GM12878 (cell line): ENCODE measurements around the gene IRAG1. TPM values are rescaled to one million over a fixed set of nuclear protein-coding genes. Genes with fewer than 3 reads are reported as not detected.
A peak's percentile ranks its signal among the peaks of the same experiment; 100 is the strongest.

Experiments
- ATAC-seq: fragments of 200-7000 bp; cut with Tn5 transposase; 3 replicates; pipeline ENCODE4 v1.9.1; 2020; ENCODE audit warnings: mild to moderate bottlenecking, moderate library complexity
- BruUV-seq: library from RNA; stranded (reverse); fragments of 400-500 nt; replicated peaks from 2 replicates; lab custom pipeline; 2021; lab: Mats Ljungman, UMichigan
- CTCF ChIA-PET: fragments of 300-600 bp; sonication (Branson Sonifier 250); formaldehyde crosslinking; extraction: SDS; loops from one replicate; lab custom pipeline; 2021; ENCODE audit warnings: inconsistent platforms; lab: Yijun Ruan, JAX
- POLR2A ChIA-PET: fragments of 350-600 bp; formaldehyde crosslinking; extraction: SDS; loops from one replicate; lab custom pipeline; 2021; ENCODE audit warnings: inconsistent platforms; lab: Charles Lee
- RAD21 ChIA-PET: fragments of 300-600 bp; sonication (Branson Sonifier 250); formaldehyde crosslinking; loops from one replicate; lab custom pipeline; 2023; ENCODE audit warnings: antibody characterized with exemption; ENCODE audit not compliant: unreplicated experiment; lab: Charles Lee
- SMC1A ChIA-PET: fragments of 300-600 bp; sonication (Branson Sonifier 250); formaldehyde crosslinking; loops from one replicate; lab custom pipeline; 2023; ENCODE audit not compliant: unreplicated experiment, uncharacterized antibody; lab: Charles Lee
- DNase-seq: peaks from one replicate; pipeline ENCODE4 v3.0.0-alpha.2; 2011; ENCODE audit warnings: low read depth, low spot score
- FAIRE-seq: peaks from 3 replicates; lab custom pipeline; 2011; peaks lifted over from hg19 to GRCh38; lab: Jason Lieb, UNC
- H2AFZ ChIP-seq: 2 replicates; pipeline ENCODE4 v1.6.0; 2011; ENCODE audit warnings: low read depth, low read length, control low read depth; ENCODE audit not compliant: control insufficient read depth
- H3K27ac ChIP-seq: 2 replicates; pipeline ENCODE4 v1.5.1; 2011; ENCODE audit warnings: control low read depth; ENCODE audit not compliant: control insufficient read depth, insufficient read depth
- H3K27me3 ChIP-seq, 2 experiments: replicated peaks in 1 of 2; 2 replicates each; pipeline versions ENCODE4 v1.6.0 to v1.6.1; 2011; ENCODE audit warnings: low read length in 1 of 2; ENCODE audit not compliant: control insufficient read depth in 2 of 2, insufficient read depth in 2 of 2
- H3K36me3 ChIP-seq, 2 experiments: 2 replicates each; pipeline ENCODE4 v1.5.1; 2011; ENCODE audit warnings: low read length in 1 of 2; ENCODE audit not compliant: control insufficient read depth in 2 of 2, insufficient read depth in 2 of 2
- H3K4me1 ChIP-seq: 2 replicates; pipeline ENCODE4 v1.6.1; 2011; ENCODE audit warnings: mild to moderate bottlenecking, low read length, moderate library complexity, mixed read lengths; ENCODE audit not compliant: control insufficient read depth, insufficient read depth
- H3K4me2 ChIP-seq: 2 replicates; pipeline ENCODE4 v1.6.0; 2011; ENCODE audit warnings: control low read depth; ENCODE audit not compliant: control insufficient read depth, insufficient read depth
- H3K4me3 ChIP-seq: fragments of 200-600 bp; sonication (generic); 2 replicates; pipeline ENCODE4 v1.5.1; 2016
- H3K79me2 ChIP-seq: 2 replicates; pipeline ENCODE4 v1.6.0; 2011; ENCODE audit warnings: low read length; ENCODE audit not compliant: control insufficient read depth, insufficient read depth
- H3K9ac ChIP-seq: 2 replicates; pipeline ENCODE4 v1.8.0; 2011; ENCODE audit warnings: low read length, control low read depth, mixed read lengths; ENCODE audit not compliant: control insufficient read depth, insufficient read depth
- H3K9me3 ChIP-seq: replicated peaks from 3 replicates; pipeline ENCODE4 v1.5.1; 2011; ENCODE audit warnings: mild to moderate bottlenecking, low read length; ENCODE audit not compliant: control insufficient read depth, insufficient read depth
- H4K20me1 ChIP-seq: 2 replicates; pipeline ENCODE4 v1.6.0; 2011; ENCODE audit not compliant: control insufficient read depth, insufficient read depth
- BCL11A ChIP-seq: IDR thresholded peaks from 2 replicates; pipeline ENCODE4 v1.6.1; 2011; ENCODE audit warnings: low read depth, low read length
- BMI1 ChIP-seq: fragments of 450-650 bp; IDR thresholded peaks from 2 replicates; pipeline ENCODE4 v1.6.1; 2016; ENCODE audit warnings: mild to moderate bottlenecking, moderate library complexity, borderline replicate concordance
- CEBPB ChIP-seq, 2 experiments: fragments of 150-350 bp in 1 of 2; IDR thresholded peaks; 2 replicates each; pipeline ENCODE4 v1.6.1; 2012 to 2014; ENCODE audit warnings: low read depth in 2 of 2, low read length in 2 of 2, borderline replicate concordance in 1 of 2, inconsistent platforms in 1 of 2
- PML ChIP-seq: IDR thresholded peaks from 2 replicates; pipeline ENCODE4 v1.6.1; 2012; ENCODE audit warnings: low read length, inconsistent platforms
- RELA ChIP-seq: fragments of 450-650 bp; IDR thresholded peaks from 2 replicates; pipeline ENCODE4 v1.8.0; 2014; ENCODE audit warnings: borderline replicate concordance; ENCODE audit not compliant: partially characterized antibody
- ZNF217 ChIP-seq: fragments of 450-650 bp; IDR thresholded peaks from 2 replicates; pipeline ENCODE4 v1.6.1; 2017; ENCODE audit warnings: antibody characterized with exemption, mild to moderate bottlenecking
- ZNF274 ChIP-seq: IDR thresholded peaks from one replicate; pipeline ENCODE4 v1.8.0; 2011; ENCODE audit not compliant: insufficient read length, insufficient read depth
- WGBS: methylation state at CpG from one replicate; pipeline ENCODE4 v1.1.6; 2016; ENCODE audit warnings: low lambda C conversion rate; ENCODE audit not compliant: insufficient replicate concordance, insufficient coverage; ENCODE audit errors: missing lambda C conversion rate; 5-methylcytosine and 5-hydroxymethylcytosine counted together
- in situ Hi-C: fragments of 300-500 bp; cut with MboI; formaldehyde crosslinking; loops from 9 replicates; pipeline ENCODE4 v1.14.3; 2018; ENCODE audit warnings: mixed read lengths
- intact Hi-C: fragments of 100-400 bp; cut with micrococcal nuclease; formaldehyde crosslinking; loops from one replicate; pipeline ENCODE4 v1.14.2; 2022; ENCODE audit not compliant: unreplicated experiment
- polyA plus RNA-seq, 11 experiments: library from polyadenylated mRNA; depleted of rRNA in 4 of 11; unstranded in 6 of 11; stranded (reverse) in 5 of 11; fragments of >200 nt; fragmentation: Nextera tagmentation in 4 of 11; fragmentation: Illumina TruSeq in 1 of 11; extraction: Ambion mirVana in 4 of 11; extraction: Trizol in 1 of 11; gene quantifications; 1 replicate in 1 of 11; 2 replicates in 10 of 11; pipeline versions ENCODE4 v1.2.1 to v1.2.3, GENCODE V29; 2011 to 2016; ENCODE audit warnings: inconsistent platforms in 2 of 11, missing spikeins in 2 of 11, low read depth in 1 of 11
- total RNA-seq, 4 experiments: library from RNA; depleted of rRNA in 3 of 4; stranded (reverse); fragments of >200 nt in 3 of 4; fragmentation: Illumina TruSeq in 1 of 4; extraction: Trizol in 1 of 4; gene quantifications; 2 replicates each; pipeline versions ENCODE4 v1.2.1 to v1.2.3, GENCODE V29; 2013 to 2021
- TF ChIP-seq, protein P1 (sequence below): fragments of 450-650 bp; IDR thresholded peaks from 2 replicates; pipeline ENCODE4 v1.6.1; 2017; ENCODE audit warnings: borderline replicate concordance
- TF ChIP-seq, protein P2 (sequence below): fragments of 450-650 bp; IDR thresholded peaks from 2 replicates; pipeline ENCODE4 v1.6.1; 2017; ENCODE audit warnings: low read depth, mild to moderate bottlenecking, moderate library complexity
- TF ChIP-seq, protein P3 (sequence below): fragments of 450-650 bp; IDR thresholded peaks from 2 replicates; pipeline ENCODE4 v1.6.1; 2017; ENCODE audit warnings: mild to moderate bottlenecking
- TF ChIP-seq, protein P4 (sequence below): IDR thresholded peaks from 2 replicates; pipeline ENCODE4 v1.6.1; 2011; ENCODE audit warnings: borderline replicate concordance, low read depth, mild to moderate bottlenecking, moderate library complexity, mixed read lengths, low read length; ENCODE audit not compliant: insufficient read depth; ENCODE audit errors: extremely low read length
- TF ChIP-seq, protein P5 (sequence below), 3 experiments: IDR thresholded peaks in 2 of 3; conservative IDR thresholded peaks in 1 of 3; 2 replicates each; pipeline ENCODE4 v1.5.1; 2011; ENCODE audit warnings: low read depth in 3 of 3, low read length in 3 of 3, mild to moderate bottlenecking in 3 of 3, control low read depth in 2 of 3, moderate library complexity in 2 of 3, inconsistent platforms in 1 of 3, mixed read lengths in 1 of 3; ENCODE audit not compliant: control insufficient read depth in 2 of 3, insufficient read depth in 1 of 3; ENCODE audit errors: extremely low read depth in 1 of 3

Gene IRAG1
- total and polyA plus RNA-seq, 10 of the 15 experiments (the other 5 are each of a cell fraction or from before 2014, with no cell fraction given), result 0.02 to 0.18 (median 0.06) TPM; not detected in 4

DNA sequence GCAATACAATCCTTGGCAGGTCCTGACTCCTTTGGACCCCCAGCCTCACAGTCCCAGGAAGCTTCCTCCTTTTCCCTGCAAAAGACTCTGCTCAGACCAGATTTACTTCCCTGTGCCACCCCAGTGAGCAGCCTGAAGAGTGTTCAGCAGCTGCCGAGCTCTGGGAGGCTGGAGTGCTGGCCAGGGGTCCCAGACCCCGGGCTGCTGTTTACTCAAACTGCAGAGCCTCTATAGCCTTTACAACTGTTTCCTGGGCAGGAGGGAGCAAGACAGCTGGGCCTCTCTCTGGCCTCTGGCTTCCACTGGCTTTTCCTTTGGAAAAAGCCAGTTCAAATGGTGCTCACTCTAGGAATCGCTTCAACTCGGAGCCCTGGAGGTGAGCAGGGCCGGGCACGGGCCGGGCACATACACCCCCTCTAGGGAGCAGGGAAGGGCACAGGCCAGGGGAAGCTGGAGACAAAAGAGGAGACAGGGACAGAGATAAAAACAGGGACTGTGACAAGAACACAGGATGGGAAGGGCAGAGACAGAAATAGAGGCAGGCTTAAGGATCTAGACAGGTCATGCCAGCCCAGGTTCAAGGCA is 932 bp downstream of the IRAG1 start (continued):
- TF ChIP-seq, protein P1, sequence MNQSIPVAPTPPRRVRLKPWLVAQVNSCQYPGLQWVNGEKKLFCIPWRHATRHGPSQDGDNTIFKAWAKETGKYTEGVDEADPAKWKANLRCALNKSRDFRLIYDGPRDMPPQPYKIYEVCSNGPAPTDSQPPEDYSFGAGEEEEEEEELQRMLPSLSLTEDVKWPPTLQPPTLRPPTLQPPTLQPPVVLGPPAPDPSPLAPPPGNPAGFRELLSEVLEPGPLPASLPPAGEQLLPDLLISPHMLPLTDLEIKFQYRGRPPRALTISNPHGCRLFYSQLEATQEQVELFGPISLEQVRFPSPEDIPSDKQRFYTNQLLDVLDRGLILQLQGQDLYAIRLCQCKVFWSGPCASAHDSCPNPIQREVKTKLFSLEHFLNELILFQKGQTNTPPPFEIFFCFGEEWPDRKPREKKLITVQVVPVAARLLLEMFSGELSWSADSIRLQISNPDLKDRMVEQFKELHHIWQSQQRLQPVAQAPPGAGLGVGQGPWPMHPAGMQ, result no peak
- TF ChIP-seq ZNF217 (no peak), BMI1 (no peak), CEBPB (IDR thresholded peaks at IDR 0.05; ENCODE audit: borderline replicate concordance in 1 of 2, low read depth in 2 of 2, low read length in 2 of 2) (no peak)
- TF ChIP-seq, protein P2, sequence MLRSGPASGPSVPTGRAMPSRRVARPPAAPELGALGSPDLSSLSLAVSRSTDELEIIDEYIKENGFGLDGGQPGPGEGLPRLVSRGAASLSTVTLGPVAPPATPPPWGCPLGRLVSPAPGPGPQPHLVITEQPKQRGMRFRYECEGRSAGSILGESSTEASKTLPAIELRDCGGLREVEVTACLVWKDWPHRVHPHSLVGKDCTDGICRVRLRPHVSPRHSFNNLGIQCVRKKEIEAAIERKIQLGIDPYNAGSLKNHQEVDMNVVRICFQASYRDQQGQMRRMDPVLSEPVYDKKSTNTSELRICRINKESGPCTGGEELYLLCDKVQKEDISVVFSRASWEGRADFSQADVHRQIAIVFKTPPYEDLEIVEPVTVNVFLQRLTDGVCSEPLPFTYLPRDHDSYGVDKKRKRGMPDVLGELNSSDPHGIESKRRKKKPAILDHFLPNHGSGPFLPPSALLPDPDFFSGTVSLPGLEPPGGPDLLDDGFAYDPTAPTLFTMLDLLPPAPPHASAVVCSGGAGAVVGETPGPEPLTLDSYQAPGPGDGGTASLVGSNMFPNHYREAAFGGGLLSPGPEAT, result no peak
- TF ChIP-seq, protein P3, sequence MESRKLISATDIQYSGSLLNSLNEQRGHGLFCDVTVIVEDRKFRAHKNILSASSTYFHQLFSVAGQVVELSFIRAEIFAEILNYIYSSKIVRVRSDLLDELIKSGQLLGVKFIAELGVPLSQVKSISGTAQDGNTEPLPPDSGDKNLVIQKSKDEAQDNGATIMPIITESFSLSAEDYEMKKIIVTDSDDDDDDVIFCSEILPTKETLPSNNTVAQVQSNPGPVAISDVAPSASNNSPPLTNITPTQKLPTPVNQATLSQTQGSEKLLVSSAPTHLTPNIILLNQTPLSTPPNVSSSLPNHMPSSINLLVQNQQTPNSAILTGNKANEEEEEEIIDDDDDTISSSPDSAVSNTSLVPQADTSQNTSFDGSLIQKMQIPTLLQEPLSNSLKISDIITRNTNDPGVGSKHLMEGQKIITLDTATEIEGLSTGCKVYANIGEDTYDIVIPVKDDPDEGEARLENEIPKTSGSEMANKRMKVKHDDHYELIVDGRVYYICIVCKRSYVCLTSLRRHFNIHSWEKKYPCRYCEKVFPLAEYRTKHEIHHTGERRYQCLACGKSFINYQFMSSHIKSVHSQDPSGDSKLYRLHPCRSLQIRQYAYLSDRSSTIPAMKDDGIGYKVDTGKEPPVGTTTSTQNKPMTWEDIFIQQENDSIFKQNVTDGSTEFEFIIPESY, result no peak

DNA sequence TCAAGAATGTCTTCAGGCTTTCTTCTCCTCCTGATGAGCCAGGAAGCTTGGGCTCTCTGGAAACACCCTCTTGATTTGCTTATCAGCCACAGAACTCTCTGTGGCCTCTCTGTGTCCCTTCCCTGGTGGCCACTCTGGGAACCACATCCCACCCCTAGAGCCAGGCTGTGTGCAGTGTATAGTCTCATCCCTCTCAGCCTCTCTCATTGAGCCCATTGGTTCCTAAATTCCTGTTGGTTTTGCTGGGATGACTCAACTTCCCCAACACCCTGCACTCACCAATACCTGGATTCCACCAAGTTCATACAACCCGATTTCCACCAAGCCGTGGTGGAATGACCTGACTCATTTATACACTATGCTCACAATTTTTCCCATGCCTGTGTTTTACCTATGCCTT is 5.2 kb downstream of the IRAG1 start:
- DNase-seq, result no peak
- Histone ChIP-seq H3K9me3 (no peaks in the 10 kb centered on the region), H3K27me3 (peaks cover 0 to 6% of the 10 kb centered on the region in 2 experiments; a peak in 2 of 4 replicates), H3K79me2 (no peaks in the 10 kb centered on the region), H3K4me3 (no peak overlapping the region), H3K4me2 (no peak overlapping the region), H4K20me1 (no peaks in the 10 kb centered on the region), H3K27ac (no peak overlapping the region), H3K4me1 (no peaks in the 10 kb centered on the region), H3K9ac (no peak overlapping the region), H2AFZ (no peak overlapping the region), H3K36me3 (no peaks in the 10 kb centered on the region)
- FAIRE-seq, result no peak
- peak; percentile 76 for ATAC-seq
- intact Hi-C loops, result no loop called here
- CTCF ChIA-PET, result no interaction called here
- no TSS peak for BruUV-seq
- in situ Hi-C loops, result no loop called here
- SMC1A ChIA-PET, result no interaction called here
- 22% methylated on average over 2 of the region's 2 CpGs for WGBS
- RAD21 ChIA-PET, result no interaction called here
- POLR2A ChIA-PET, result no interaction called here
- TF ChIP-seq BCL11A (no peak), PML (no peak), ZNF274 (no peak), RELA (no peak)
- TF ChIP-seq, protein P4, sequence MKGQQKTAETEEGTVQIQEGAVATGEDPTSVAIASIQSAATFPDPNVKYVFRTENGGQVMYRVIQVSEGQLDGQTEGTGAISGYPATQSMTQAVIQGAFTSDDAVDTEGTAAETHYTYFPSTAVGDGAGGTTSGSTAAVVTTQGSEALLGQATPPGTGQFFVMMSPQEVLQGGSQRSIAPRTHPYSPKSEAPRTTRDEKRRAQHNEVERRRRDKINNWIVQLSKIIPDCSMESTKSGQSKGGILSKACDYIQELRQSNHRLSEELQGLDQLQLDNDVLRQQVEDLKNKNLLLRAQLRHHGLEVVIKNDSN, result no peak
- TF ChIP-seq, protein P5, sequence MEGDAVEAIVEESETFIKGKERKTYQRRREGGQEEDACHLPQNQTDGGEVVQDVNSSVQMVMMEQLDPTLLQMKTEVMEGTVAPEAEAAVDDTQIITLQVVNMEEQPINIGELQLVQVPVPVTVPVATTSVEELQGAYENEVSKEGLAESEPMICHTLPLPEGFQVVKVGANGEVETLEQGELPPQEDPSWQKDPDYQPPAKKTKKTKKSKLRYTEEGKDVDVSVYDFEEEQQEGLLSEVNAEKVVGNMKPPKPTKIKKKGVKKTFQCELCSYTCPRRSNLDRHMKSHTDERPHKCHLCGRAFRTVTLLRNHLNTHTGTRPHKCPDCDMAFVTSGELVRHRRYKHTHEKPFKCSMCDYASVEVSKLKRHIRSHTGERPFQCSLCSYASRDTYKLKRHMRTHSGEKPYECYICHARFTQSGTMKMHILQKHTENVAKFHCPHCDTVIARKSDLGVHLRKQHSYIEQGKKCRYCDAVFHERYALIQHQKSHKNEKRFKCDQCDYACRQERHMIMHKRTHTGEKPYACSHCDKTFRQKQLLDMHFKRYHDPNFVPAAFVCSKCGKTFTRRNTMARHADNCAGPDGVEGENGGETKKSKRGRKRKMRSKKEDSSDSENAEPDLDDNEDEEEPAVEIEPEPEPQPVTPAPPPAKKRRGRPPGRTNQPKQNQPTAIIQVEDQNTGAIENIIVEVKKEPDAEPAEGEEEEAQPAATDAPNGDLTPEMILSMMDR (IDR thresholded peaks at IDR 0.05 in 2 of 3, conservative IDR thresholded peaks at IDR 0.05 in 1 of 3; ENCODE audit: control insufficient read depth in 2 of 3, extremely low read depth in 1 of 3, insufficient read depth in 1 of 3, low read depth in 3 of 3, low read length in 3 of 3), result peak in 1 of 3 experiments; percentile 33; a peak in 1 of 6 replicates
